Esophagus squamous epithelium (tissue), 5 donors: ENCODE data around the gene CNIH3. TPM values are rescaled to one million over a fixed set of nuclear protein-coding genes. Genes with fewer than 3 reads are reported as not detected.

Source experiments
- DNase-seq: peaks from one replicate; lab custom pipeline; 2025; lab: John Stamatoyannopoulos, UW
- H3K27ac ChIP-seq, 4 donors: fragments of 200-600 bp; sonication (generic); one replicate each; pipeline ENCODE4 v1.5.1; 2016 to 2019; ENCODE audit warnings: mild to moderate bottlenecking in 1 of 4
- H3K27me3 ChIP-seq, 4 donors: fragments of 200-600 bp; sonication (generic); 1 replicate in 3 of 4; 2 replicates in 1 of 4; pipeline versions ENCODE4 v1.5.1 to v1.6.0; 2017 to 2021; ENCODE audit warnings: antibody characterized with exemption in 1 of 4
- H3K36me3 ChIP-seq, 3 donors: fragments of 200-600 bp; sonication (generic); one replicate each; pipeline ENCODE4 v1.5.1; 2016 to 2019
- H3K4me1 ChIP-seq, 3 donors: fragments of 200-600 bp; sonication (generic); one replicate each; pipeline ENCODE4 v1.5.1; 2017 to 2019
- H3K4me3 ChIP-seq, 4 donors: fragments of 200-600 bp; sonication (generic); 1 replicate in 3 of 4; 2 replicates in 1 of 4; pipeline ENCODE4 v1.5.1; 2016 to 2019; ENCODE audit warnings: mild to moderate bottlenecking in 2 of 4, moderate library complexity in 1 of 4
- H3K9me3 ChIP-seq, 3 donors: fragments of 200-600 bp; sonication (generic); one replicate each; pipeline ENCODE4 v1.5.1; 2016 to 2019
- POLR2A ChIP-seq, 4 donors: fragments of 450-650 bp; IDR thresholded peaks; one replicate each; pipeline ENCODE4 v1.6.1; 2017; ENCODE audit warnings: antibody characterized with exemption in 4 of 4, mild to moderate bottlenecking in 4 of 4, moderate library complexity in 3 of 4
- WGBS, 2 donors: methylation state at CpG; one replicate each; pipeline ENCODE4 v1.1.5; 2018; 5-methylcytosine and 5-hydroxymethylcytosine counted together
- intact Hi-C: fragments of 100-400 bp; cut with DNase I; formaldehyde crosslinking; loops from one replicate; pipeline ENCODE4 v1.15.0; 2022
- total RNA-seq, 4 donors: library from RNA; depleted of rRNA; stranded (reverse); fragments of >200 nt; gene quantifications; one replicate each; pipeline ENCODE4 v1.1.0, GENCODE V29; 2016
- TF ChIP-seq, protein P1 (sequence below), 6 experiments: fragments of 450-650 bp in 4 of 6; fragments of 200-600 bp in 2 of 6; sonication (generic) in 2 of 6; IDR thresholded peaks; one replicate each; pipeline ENCODE4 v1.5.1; 2016 to 2019; ENCODE audit warnings: antibody characterized with exemption in 6 of 6, mild to moderate bottlenecking in 4 of 6, moderate library complexity in 4 of 6
- donor health status: DM: yes; HTN: yes; CAD: no.

Gene CNIH3
- total RNA-seq, 4 donors from 2014 or later: 0.34 to 3.2 (median 1.2) TPM; not detected in 1

DNA sequence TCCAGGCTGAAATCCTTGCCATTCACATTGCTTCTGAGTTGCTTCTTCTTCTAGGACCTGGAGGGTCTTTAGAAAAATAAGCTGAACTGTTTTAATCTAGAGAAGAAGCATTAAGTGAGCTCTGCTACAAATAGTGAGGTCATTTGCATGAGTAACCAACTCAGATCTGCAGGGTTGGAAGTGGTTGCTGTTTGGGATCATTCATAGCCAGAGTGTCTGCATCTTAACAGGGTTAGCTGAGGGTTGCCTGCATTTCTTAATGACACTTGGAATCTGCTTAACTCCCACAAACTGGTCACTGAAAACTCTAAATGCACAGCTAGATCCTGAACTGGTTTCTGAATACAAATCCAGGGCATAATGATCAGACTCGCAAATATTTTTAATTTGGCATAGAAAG, 9.9 kb downstream of the CNIH3 start:
- TF ChIP-seq POLR2A (IDR thresholded peaks at IDR 0.05): no peak
- TF ChIP-seq, protein P1, sequence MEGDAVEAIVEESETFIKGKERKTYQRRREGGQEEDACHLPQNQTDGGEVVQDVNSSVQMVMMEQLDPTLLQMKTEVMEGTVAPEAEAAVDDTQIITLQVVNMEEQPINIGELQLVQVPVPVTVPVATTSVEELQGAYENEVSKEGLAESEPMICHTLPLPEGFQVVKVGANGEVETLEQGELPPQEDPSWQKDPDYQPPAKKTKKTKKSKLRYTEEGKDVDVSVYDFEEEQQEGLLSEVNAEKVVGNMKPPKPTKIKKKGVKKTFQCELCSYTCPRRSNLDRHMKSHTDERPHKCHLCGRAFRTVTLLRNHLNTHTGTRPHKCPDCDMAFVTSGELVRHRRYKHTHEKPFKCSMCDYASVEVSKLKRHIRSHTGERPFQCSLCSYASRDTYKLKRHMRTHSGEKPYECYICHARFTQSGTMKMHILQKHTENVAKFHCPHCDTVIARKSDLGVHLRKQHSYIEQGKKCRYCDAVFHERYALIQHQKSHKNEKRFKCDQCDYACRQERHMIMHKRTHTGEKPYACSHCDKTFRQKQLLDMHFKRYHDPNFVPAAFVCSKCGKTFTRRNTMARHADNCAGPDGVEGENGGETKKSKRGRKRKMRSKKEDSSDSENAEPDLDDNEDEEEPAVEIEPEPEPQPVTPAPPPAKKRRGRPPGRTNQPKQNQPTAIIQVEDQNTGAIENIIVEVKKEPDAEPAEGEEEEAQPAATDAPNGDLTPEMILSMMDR (IDR thresholded peaks at IDR 0.05): no peak
- 83 to 86% methylated on average over 1 of the region's 1 CpG for WGBS, 2 donors
- H3K27ac ChIP-seq: no peak overlapping the region
- H3K9me3 ChIP-seq: no peaks in the 10 kb centered on the region
- no peak for DNase-seq
- no peak overlapping the region for H3K4me3 ChIP-seq
- no peaks in the 10 kb centered on the region for H3K36me3 ChIP-seq
- intact Hi-C loops: no loop called here
- no peaks in the 10 kb centered on the region for H3K4me1 ChIP-seq
- peaks cover 0 to 18% (median 0%) of the 10 kb centered on the region in 4 donors for H3K27me3 ChIP-seq

DNA sequence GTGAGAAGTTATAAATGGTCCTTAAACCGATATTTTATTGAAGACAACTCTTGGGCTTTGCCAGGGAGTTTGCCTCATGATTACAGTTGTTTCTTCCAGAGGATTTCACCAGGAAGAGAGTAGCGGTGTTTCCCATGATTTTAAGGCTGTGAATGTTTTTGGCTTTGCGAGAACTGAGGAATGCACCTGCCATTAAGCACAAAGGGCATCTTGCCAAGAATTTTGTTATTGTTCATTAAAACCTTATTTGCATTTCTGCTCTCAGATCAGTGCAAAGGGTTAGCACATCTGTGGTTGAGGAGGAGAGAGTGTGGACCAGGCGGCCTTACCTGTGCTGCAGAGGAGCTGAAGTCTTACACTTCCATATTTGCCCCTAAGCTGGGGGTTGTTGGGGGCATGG, 13.8 kb downstream of the CNIH3 start:
- H3K4me3 ChIP-seq: no peak overlapping the region
- whole genome bisulfite sequencing, 2 donors: 64 to 76% methylated on average over 4 of the region's 4 CpGs

DNA sequence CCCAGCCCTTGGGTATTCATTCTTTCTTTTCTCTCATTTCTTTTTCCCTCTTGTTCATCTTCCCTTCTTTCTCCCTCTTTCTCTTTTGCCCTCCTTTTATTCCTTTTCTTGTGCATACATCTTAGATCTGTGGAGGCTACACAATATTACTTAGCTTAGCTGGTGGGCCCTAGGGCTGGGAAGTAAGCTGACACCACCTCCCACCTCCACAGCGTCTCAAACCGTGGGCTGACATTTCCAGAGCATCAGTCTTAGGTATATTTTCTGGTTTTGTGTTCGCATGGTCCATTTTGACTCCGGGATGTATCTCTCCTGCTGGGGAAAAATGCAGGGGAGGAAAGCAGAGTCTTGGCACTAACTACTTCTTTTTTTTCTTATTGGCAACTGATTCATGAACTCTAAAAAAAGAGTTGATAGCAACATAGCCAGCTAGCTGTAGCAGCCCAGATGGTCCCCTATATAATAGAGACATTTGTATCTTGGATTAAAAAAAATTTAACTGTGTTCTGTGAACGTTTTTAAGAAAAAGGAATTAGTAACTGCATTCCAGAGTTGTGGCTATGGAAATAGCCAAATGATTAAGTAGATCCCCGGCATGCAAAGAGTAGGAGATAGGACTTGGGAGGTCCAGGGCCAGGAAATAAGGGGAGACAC, 15.5 kb downstream of the CNIH3 start:
- intact Hi-C loops: no loop called here
- TF ChIP-seq POLR2A (IDR thresholded peaks at IDR 0.05): no peak
- TF ChIP-seq, protein P1 (IDR thresholded peaks at IDR 0.05): no peak
- Histone ChIP-seq H3K4me1 (no peaks in the 10 kb centered on the region), H3K9me3 (no peaks in the 10 kb centered on the region), H3K36me3 (no peaks in the 10 kb centered on the region), H3K27me3 (no peaks in the 10 kb centered on the region), H3K27ac (no peak overlapping the region), H3K4me3 (no peak overlapping the region)
- 45 to 70% methylated on average over 6 of the region's 6 CpGs for WGBS, 2 donors
- no peak for DNase-seq

More for the DNA sequence above, 13.8 kb downstream of the CNIH3 start:
- no peaks in the 10 kb centered on the region for H3K9me3 ChIP-seq
- no peak overlapping the region for H3K27ac ChIP-seq
- no peak for DNase-seq
- H3K27me3 ChIP-seq: no peaks in the 10 kb centered on the region
- H3K36me3 ChIP-seq: no peaks in the 10 kb centered on the region
- intact Hi-C loops: no loop called here
- TF ChIP-seq, protein P1 (IDR thresholded peaks at IDR 0.05): no peak
- TF ChIP-seq POLR2A (IDR thresholded peaks at IDR 0.05): no peak
- H3K4me1 ChIP-seq: no peaks in the 10 kb centered on the region

DNA sequence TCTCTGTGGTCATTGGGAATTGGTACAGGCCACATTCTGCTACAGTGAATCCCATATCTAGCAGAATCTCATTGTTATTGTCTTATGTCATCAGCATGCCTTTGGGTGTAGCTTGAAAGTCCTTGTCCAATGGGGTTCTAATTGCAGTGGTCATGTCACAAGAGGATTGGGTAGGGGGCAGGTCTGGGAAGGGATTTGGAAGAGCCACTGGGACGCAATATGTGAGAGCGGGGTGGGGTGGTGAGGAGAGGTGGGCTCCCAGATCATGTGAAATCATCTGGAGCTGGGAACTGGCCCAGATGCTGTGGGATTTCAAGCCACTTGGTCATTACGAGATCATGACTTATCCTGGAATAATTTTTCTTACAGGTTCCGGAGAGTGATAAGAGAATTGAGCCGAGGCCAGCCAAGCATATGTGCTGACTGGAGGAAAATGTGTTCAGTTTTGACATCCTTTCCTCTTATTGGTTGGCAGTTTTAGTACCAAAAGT, 16.3 kb downstream of the CNIH3 start:
- WGBS, 2 donors: 71 to 83% methylated on average over 3 to 5 of the region's 5 CpGs
- no peak for DNase-seq
- intact Hi-C loops: no loop called here

DNA sequence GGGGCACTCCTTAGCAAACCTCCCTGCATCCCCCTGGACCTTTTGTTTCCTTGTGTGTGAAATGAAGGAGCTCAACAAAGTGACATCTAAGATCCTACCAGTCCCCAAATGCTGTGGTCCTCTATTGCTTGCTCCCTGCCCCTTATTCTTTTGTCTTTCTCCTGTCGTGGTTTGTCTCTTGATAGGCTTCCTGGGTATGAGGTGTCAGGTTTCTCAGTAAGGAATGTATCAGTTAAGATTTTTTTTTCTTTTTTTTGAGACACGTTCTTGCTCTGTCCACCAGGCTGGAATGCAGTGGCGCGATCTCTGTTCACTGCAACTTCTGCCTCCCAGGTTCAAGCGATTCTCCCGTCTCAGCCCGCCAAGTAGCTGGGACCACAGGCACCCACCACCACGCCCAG, 16.8 kb downstream of the CNIH3 start:
- TF ChIP-seq, protein P1 (IDR thresholded peaks at IDR 0.05): no peak
- no peak for TF ChIP-seq POLR2A (IDR thresholded peaks at IDR 0.05)
- no peak for DNase-seq
- Histone ChIP-seq H3K27me3 (no peaks in the 10 kb centered on the region), H3K4me3 (no peak overlapping the region), H3K9me3 (no peaks in the 10 kb centered on the region), H3K36me3 (no peaks in the 10 kb centered on the region), H3K27ac (no peak overlapping the region), H3K4me1 (no peaks in the 10 kb centered on the region)
- 78 to 90% methylated on average over 7 to 8 of the region's 8 CpGs for WGBS, 2 donors
- intact Hi-C loops: no loop called here

More for the DNA sequence above, 16.3 kb downstream of the CNIH3 start:
- TF ChIP-seq, protein P1 (IDR thresholded peaks at IDR 0.05): no peak
- TF ChIP-seq POLR2A (IDR thresholded peaks at IDR 0.05): no peak
- H3K9me3 ChIP-seq: no peaks in the 10 kb centered on the region
- no peak overlapping the region for H3K27ac ChIP-seq
- H3K27me3 ChIP-seq: no peaks in the 10 kb centered on the region
- H3K36me3 ChIP-seq: no peaks in the 10 kb centered on the region
- no peak overlapping the region for H3K4me3 ChIP-seq
- H3K4me1 ChIP-seq: no peaks in the 10 kb centered on the region
